Activated naive CD8-positive, alpha-beta T cell treated with anti-CD3 and anti-CD28 coated beads, Interleukin-2, amount 10 ng/mL, durations not matched to agents 7 days and 5 days (primary cell): Measurements from ENCODE around the gene RPS8. TPM values are rescaled to one million over a fixed set of nuclear protein-coding genes. Genes with fewer than 3 reads are reported as not detected.
"Not testable (repeated sequence)": the region's sequence is repeated elsewhere in the genome, so short reads cannot be mapped to it uniquely, and the experiment has no call there.

Experiments used
- ATAC-seq: fragments of 150-1000 bp; cut with Tn5 transposase; one replicate; pipeline ENCODE4 v1.10.0; 2021; ENCODE audit warnings: low read depth, moderate library complexity
- POLR2A ChIA-PET: fragments of 350-600 bp; sonication (Branson Sonifier 250); formaldehyde crosslinking; loops from one replicate; lab custom pipeline; 2021; ENCODE audit warnings: antibody characterized with exemption; lab: Charles Lee
- DNase-seq: peaks from one replicate; pipeline ENCODE4 v3.0.0; 2021
- H3K27ac Mint-ChIP-seq: one replicate; pipeline ENCODE4 v1.8.0; 2022; ENCODE audit warnings: mild to moderate bottlenecking, mixed read lengths
- H3K27me3 Mint-ChIP-seq: one replicate; pipeline ENCODE4 v1.8.0; 2022; ENCODE audit warnings: mild to moderate bottlenecking, moderate library complexity, mixed read lengths
- H3K36me3 Mint-ChIP-seq: one replicate; pipeline ENCODE4 v1.8.0; 2021; ENCODE audit warnings: mild to moderate bottlenecking, mixed read lengths
- H3K4me1 Mint-ChIP-seq: one replicate; pipeline ENCODE4 v1.8.0; 2021; ENCODE audit warnings: mixed read lengths
- H3K4me3 Mint-ChIP-seq: one replicate; pipeline ENCODE4 v1.8.0; 2022; ENCODE audit warnings: mild to moderate bottlenecking, moderate library complexity, mixed read lengths
- H3K9me3 Mint-ChIP-seq: one replicate; pipeline ENCODE4 v1.8.0; 2021; ENCODE audit warnings: mixed read lengths
- total RNA-seq, 2 experiments: library from RNA; stranded (reverse); gene quantifications; one replicate each; pipeline ENCODE4 v1.2.3, GENCODE V29; 2021

RPS8 gene
- 1,000 to 10,000 TPM; 1,522 to 1,548 TPM for total RNA-seq

DNA sequence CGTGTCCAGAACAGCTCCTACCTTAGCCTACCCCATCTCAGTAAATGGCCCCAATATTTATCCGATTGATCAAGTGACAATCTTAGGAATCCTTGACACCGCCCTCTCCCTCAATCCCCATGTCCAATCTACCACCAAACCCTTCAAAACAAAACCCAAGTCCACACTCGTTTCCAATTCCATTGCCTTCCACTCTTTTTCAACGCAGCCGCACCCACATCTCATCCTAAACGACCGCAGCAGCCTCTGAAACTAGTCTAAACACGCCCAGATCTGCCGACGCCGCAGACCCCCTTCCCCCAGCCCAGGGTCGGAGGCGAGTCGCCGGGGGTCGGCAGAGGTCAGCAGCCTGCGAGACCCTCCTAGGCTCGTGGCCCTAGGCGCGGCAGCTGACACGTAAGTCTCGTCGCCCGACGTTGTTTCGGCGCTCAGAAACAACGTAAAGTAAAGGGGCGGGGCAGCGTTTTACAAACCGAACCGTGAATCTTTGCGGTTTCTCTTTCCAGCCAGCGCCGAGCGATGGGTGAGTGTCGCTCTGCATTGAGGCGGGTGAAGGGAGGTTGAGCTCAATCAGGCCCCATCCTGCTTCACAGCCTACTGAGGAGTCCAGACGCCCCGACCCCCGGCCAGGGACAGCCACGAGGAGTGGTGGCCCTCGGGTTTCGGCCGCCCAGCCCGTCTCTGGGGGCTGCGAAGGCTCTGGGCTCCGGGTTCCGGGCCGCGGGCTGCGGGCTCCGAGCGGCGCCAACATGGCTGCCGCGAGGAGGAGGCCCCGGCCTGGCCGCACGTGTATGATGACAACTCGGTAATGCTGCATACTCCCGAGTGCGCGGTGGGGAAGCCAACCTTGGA is at the start of gene RPS8:
Gene RPS8 (plus strand): TSS at position 463 of the 852 bp plus-strand sequence. CDS start 57 bp downstream, at position 520.
- no peaks in the 10 kb centered on the region for H3K27me3 Mint-ChIP-seq

DNA sequence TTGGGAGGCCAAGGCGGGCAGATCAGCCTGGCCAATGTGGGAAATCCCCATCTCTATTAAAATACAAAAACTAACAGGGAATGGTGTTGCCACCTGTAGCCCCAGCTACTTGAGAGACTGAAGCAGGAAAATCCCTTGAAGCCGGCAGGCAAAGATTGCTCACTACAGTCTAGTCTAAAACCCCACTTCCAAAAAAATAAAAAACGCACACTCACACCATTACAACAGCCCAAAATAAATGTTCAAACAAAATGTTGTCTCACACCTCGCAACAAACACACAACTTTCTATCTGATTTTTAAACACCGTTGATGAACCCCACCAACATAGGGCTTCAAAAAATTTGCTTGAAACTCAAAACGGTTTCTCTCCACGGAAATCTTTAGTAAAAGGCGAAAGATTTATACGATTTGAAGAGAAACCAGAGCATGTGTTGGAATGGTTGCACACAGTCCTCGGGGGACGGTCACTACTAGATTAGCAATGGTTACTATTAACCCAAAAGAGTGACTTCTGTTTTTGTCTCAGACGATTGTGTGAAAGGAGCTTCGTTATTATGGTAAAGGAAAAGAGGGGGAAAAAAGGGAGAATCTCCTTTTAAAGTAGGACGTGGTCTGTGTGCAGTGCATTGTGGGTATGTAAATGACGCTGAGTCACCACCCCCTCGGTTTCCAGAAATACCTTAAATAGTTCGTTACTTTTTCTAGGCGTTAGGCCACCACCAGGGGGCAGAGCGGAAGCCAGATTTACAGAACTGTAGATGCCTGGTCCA is 44.4 kb upstream of the RPS8 start, which contains the start of gene RNU5D-1:
Gene RNU5D-1 (minus strand): TSS at position 430 of the 772 bp plus-strand sequence.
- Mint-ChIP-seq H3K36me3 (no peaks in the 10 kb centered on the region), H3K27me3 (no peaks in the 10 kb centered on the region), H3K27ac (peak within 1 kb of the TSS; percentile 99), H3K4me3 (peak within 1 kb of the TSS; percentile 80), H3K4me1 (peaks cover 33% of the 10 kb centered on the region), H3K9me3 (no peaks in the 10 kb centered on the region)
- ATAC-seq = peak; percentile 84
- peak; percentile 91 for DNase-seq
- POLR2A ChIA-PET = interaction anchor here (0.6 to 8.1 kb wide), 45 partner anchors 11 to 955 kb away, joined by 3 to 500 read pairs (median 8); partner anchors contain the start of genes BEST4, BTBD19, DYNLT4 and GPBP1L1

More for the DNA sequence above, at the start of gene RPS8:
- POLR2A ChIA-PET = interaction anchor here (1.0 to 4.9 kb wide), 27 partner anchors 9 to 911 kb away, joined by 3 to 65 read pairs (median 13); partner anchors contain the start of genes ARMH1, BEST4, BTBD19 and DYNLT4
- Mint-ChIP-seq H3K27ac (peak within 1 kb of the TSS; percentile 96), H3K9me3 (no peaks in the 10 kb centered on the region), H3K4me1 (peaks cover 24% of the 10 kb centered on the region), H3K4me3 (peak within 1 kb of the TSS; percentile 91), H3K36me3 (peaks cover 35% of the 10 kb centered on the region)
- ATAC-seq = peak; percentile 80
- peak; percentile 86 for DNase-seq

DNA sequence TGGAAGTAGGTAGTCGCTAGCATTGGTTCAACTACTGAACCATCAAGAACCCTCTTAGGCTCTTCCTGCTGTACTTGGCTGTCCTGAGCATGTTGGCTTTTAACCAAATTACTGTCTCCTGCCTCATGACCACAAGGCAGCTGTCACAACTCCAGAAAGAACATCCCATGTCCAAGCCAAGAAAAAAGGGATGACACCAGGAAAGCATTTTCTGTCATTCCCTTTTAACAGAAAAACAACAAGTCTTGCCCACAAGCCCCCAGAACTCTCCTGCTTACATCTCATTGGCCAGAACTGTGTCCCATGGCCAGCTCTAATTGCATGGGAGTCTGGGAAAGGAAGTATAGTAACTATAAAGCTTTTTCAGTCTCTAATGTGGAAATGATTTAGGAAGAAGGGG is 42.0 kb upstream of the RPS8 start:
- DNase-seq (no peak), ATAC-seq (no peak)
- Mint-ChIP-seq H3K4me1 (peaks cover 21% of the 10 kb centered on the region), H3K9me3 (no peaks in the 10 kb centered on the region), H3K36me3 (no peaks in the 10 kb centered on the region), H3K4me3 (no peak overlapping the region), H3K27ac (no peak overlapping the region), H3K27me3 (no peaks in the 10 kb centered on the region)
- POLR2A ChIA-PET = interaction anchor here (1.1 to 8.1 kb wide), 6 partner anchors 9 to 87 kb away, joined by 3 to 500 read pairs (median 74); partner anchors contain the start of genes BTBD19, DYNLT4 and KIF2C

DNA sequence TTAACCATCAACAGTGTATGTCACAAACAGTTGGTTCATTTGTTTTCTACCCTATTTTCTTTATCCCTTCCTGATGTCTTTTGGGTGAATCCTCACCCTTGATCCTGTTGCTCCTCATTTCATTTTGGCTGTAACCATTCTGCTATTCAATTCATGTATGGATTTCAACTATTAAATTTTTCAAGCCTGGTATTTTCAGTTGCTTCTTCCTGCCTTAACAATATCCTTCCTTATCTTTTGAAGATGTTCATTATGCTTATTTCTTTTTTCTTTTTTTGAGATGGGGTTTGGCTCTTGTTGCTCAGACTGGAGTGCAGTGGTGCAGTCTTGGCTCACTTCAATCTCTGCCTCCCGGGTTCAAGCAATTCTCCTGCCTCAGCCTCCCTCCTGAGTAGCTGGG is 41.6 kb upstream of the RPS8 start:
- ATAC-seq (no peak), DNase-seq (no peak)
- no peak overlapping the region for H3K4me3 Mint-ChIP-seq
- no peaks in the 10 kb centered on the region for H3K36me3 Mint-ChIP-seq
- no peaks in the 10 kb centered on the region for H3K27me3 Mint-ChIP-seq
- no peak overlapping the region for H3K27ac Mint-ChIP-seq
- peaks cover 21% of the 10 kb centered on the region for H3K4me1 Mint-ChIP-seq
- POLR2A ChIA-PET = interaction anchor here (1.1 to 8.1 kb wide), 4 partner anchors 14 to 86 kb away, joined by 3 to 500 read pairs (median 66); no protein-coding TSS in a partner anchor
- no peaks in the 10 kb centered on the region for H3K9me3 Mint-ChIP-seq

DNA sequence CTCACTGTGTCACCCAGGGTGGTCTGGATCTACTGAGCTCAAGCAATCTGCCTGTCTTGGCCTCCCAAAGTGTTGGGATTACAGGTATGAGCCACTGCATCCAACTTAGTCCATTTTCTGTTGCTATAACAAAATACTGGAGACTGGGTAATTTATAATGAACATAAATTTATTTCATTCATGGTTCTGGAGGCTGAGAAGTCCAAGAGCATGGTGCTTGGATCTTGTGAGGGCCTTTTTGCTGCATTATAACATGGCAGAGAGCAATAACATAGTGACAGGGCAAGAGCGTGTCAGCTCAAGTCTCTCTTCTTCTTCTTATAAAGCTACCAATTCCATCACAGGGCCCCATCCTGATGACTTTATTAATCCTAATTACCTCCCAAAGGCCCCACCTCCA is 39.3 kb upstream of the RPS8 start:
- H3K27me3 Mint-ChIP-seq = no peaks in the 10 kb centered on the region
- DNase-seq (no peak), ATAC-seq (no peak)
- H3K4me3 Mint-ChIP-seq = no peak overlapping the region
- no peak overlapping the region for H3K27ac Mint-ChIP-seq
- peaks cover 21% of the 10 kb centered on the region for H3K4me1 Mint-ChIP-seq
- POLR2A ChIA-PET = interaction anchor here (1.0 to 8.1 kb wide), 2 partner anchors 16 to 49 kb away, joined by 3 to 500 read pairs; no protein-coding TSS in a partner anchor
- H3K36me3 Mint-ChIP-seq = peaks cover 8% of the 10 kb centered on the region
- no peaks in the 10 kb centered on the region for H3K9me3 Mint-ChIP-seq

DNA sequence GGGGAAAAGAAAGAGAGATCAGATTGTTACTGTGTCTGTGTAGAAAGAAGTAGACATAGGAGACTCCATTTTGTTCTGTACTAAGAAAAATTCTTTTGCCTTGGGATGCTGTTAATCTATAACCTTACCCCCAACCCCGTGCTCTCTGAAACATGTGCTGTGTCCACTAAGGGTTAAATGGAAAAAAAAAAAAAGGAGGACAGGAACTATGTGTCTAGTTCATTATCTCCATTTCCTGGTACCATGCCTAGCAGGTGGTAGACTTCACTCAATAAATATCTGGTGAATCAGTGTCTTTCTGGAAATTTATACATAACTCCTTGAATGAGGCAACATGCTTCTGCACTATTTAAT is 36.4 kb upstream of the RPS8 start:
- Mint-ChIP-seq H3K4me1 (peaks cover 26% of the 10 kb centered on the region), H3K4me3 (peak overlapping the region; percentile 98), H3K36me3 (peaks cover 15% of the 10 kb centered on the region), H3K27ac (peak overlapping the region; percentile 91)
- POLR2A ChIA-PET = interaction anchor here (0.6 to 6.5 kb wide), 2 partner anchors 8 to 17 kb away, joined by 5 to 73 read pairs; partner anchors contain the start of gene RNU5D-1
- not testable (repeated sequence) for H3K9me3 Mint-ChIP-seq, H3K27me3 Mint-ChIP-seq, ATAC-seq, DNase-seq

DNA sequence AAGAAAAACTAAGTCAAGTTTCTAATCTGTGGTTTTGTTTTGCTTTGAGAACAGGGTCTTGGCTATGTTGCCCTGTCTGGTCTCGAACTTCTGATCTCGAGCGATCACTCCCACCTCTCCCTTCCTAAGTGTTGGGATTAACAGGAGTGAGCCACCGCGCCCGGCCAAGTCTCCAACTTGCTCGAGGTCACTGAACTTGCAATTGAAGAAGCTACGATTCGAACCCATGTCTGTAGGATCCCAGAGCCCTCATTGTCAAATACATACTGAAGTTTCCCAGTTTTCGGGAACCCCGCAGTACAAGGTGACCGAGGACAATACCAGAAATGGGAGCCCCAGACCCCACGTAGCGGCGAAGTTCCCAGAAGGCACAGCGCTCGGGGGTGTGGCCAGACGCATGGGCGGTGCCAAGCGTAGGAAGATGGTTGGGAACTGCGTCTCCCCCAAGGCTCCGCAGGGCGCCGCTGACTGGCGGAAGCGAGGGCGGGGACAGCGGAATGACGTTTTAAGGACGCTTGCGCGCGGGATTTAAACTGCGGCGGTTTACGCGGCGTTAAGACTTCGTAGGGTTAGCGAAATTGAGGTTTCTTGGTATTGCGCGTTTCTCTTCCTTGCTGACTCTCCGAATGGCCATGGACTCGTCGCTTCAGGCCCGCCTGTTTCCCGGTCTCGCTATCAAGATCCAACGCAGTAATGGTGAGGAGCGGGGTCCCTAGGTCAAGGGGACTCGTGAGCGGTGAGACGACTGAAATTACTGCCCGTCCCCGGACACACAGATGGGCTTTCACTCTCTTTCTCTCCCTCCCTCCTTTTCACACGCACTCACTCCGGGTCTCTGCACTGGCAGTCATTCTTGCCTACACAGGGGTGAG is 35.8 kb upstream of the RPS8 start, which contains the start of gene KIF2C:
Gene KIF2C (plus strand): TSS at position 531 of the 872 bp plus-strand sequence. CDS start 96 bp downstream, at position 627.
- ATAC-seq (peak; percentile 99), DNase-seq (peak; percentile 97)
- POLR2A ChIA-PET = interaction anchor here (0.6 to 6.5 kb wide), 7 partner anchors 9 to 80 kb away, joined by 3 to 73 read pairs (median 5); partner anchors contain the start of genes RNU5D-1 and RPS8
- H3K4me3 Mint-ChIP-seq = peak within 1 kb of the TSS; percentile 98
- H3K36me3 Mint-ChIP-seq = peaks cover 20% of the 10 kb centered on the region
- H3K4me1 Mint-ChIP-seq = peaks cover 33% of the 10 kb centered on the region
- H3K9me3 Mint-ChIP-seq = no peaks in the 10 kb centered on the region
- H3K27me3 Mint-ChIP-seq = no peaks in the 10 kb centered on the region
- peak within 1 kb of the TSS; percentile 91 for H3K27ac Mint-ChIP-seq

DNA sequence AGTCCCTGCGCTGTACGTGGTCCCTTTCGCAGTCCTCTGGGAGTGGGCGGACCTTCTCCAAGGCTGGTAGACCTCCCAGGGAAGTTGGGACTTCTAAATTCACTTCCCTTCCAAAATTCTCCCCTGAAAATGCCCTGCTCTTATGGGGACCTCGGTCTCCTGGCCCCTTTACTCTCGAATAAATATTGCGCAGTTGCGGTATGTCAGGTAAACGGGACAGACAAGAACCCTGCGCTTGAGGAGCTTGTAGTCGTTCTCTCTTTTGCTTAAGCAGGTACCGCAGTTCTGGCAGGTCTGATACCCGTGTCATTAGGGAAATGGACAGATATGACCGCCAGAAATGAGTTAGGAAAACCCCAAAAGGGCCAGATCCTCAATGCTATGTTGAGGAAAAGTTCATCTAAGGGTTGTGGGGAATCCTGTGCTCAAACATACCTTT is 35.1 kb upstream of the RPS8 start:
- no peaks in the 10 kb centered on the region for H3K27me3 Mint-ChIP-seq
- DNase-seq = no peak
- peak overlapping the region; percentile 91 for H3K27ac Mint-ChIP-seq
- peaks cover 35% of the 10 kb centered on the region for H3K4me1 Mint-ChIP-seq
- ATAC-seq = no peak
- peaks cover 23% of the 10 kb centered on the region for H3K36me3 Mint-ChIP-seq
- POLR2A ChIA-PET = interaction anchor here (0.7 to 6.5 kb wide), 8 partner anchors 9 to 562 kb away, joined by 3 to 73 read pairs (median 4); partner anchors contain the start of genes RNU5D-1 and RPS8
- no peaks in the 10 kb centered on the region for H3K9me3 Mint-ChIP-seq
- peak overlapping the region; percentile 98 for H3K4me3 Mint-ChIP-seq

DNA sequence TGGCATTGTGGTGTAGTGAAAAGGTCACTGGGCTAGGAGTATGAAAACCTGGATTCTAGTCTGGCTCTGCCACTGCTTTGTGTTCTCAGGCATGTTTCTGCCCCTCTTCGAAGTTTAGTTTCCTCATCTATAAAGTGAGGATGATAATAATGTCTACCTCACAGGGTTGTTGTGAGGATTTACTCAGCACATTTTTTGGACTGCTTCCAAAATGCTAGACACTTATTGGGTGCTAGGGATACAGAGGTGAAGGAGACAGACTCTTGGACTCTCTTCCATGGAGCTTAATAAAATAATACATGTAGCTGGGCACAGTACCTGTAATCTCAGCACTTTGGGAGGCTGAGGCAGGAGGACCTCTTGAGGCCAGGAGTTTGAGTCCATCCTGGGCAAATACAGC is 32.1 kb upstream of the RPS8 start:
- peaks cover 42% of the 10 kb centered on the region for H3K4me1 Mint-ChIP-seq
- H3K27ac Mint-ChIP-seq = no peak overlapping the region
- no peak for ATAC-seq
- no peak for DNase-seq
- peaks cover 32% of the 10 kb centered on the region for H3K36me3 Mint-ChIP-seq
- H3K9me3 Mint-ChIP-seq = no peaks in the 10 kb centered on the region
- H3K4me3 Mint-ChIP-seq = peak overlapping the region; percentile 9
- H3K27me3 Mint-ChIP-seq = no peaks in the 10 kb centered on the region
- POLR2A ChIA-PET = interaction anchor here (0.6 to 6.5 kb wide), 6 partner anchors 12 to 76 kb away, joined by 3 to 73 read pairs (median 7); partner anchors contain the start of genes PLK3, RNU5D-1 and RPS8

DNA sequence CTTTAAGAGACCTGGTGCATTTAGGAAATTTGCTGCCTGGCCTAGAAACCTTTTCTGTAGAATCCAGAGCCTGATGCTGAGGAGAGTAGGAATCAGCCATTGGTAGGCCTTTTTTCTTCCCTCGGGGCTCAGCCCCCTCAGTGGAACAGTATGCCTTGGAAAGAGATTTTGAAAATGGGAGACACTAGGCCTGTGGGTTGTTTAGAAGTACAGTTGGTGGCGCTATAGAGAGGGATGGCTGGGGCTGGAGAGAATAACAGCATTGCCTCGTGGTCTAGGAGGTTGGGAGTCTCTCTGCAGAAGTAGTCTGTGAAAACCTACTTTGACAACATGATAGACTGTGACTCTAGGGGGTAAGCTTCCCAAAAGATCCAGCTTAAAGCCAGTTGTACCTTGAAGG is 27.5 kb upstream of the RPS8 start:
- peak overlapping the region; percentile 38 for H3K27ac Mint-ChIP-seq
- no peaks in the 10 kb centered on the region for H3K9me3 Mint-ChIP-seq
- peaks cover 26% of the 10 kb centered on the region for H3K4me1 Mint-ChIP-seq
- no peak overlapping the region for H3K4me3 Mint-ChIP-seq
- ATAC-seq = peak; percentile 26
- DNase-seq = no peak
- POLR2A ChIA-PET = interaction anchor here (0.6 to 3.0 kb wide), 6 partner anchors 12 to 563 kb away, joined by 3 to 15 read pairs (median 7); partner anchors contain the start of gene RPS8
- peaks cover 34% of the 10 kb centered on the region for H3K36me3 Mint-ChIP-seq
- no peaks in the 10 kb centered on the region for H3K27me3 Mint-ChIP-seq

DNA sequence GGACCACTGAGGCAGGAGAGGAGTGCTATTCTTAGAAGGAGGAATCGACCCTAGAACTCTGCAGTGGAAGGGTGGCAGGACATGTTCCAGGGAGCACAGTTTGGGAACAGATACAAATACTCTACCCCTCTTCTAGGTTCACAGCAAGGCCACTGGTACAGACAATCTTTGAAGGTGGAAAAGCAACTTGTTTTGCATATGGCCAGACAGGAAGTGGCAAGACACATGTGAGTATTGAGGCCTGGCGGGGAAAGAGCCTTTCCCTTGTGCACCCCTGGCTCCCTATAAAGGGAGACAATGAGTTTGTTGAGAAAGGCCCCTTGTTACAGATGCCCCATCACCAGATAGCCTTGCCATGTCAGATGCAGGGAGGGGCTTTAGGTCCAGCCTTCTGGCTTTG is 17.9 kb upstream of the RPS8 start:
- Mint-ChIP-seq H3K4me1 (peaks cover 16% of the 10 kb centered on the region), H3K9me3 (no peaks in the 10 kb centered on the region), H3K27me3 (no peaks in the 10 kb centered on the region), H3K27ac (peak overlapping the region; percentile 10), H3K4me3 (no peak overlapping the region), H3K36me3 (peaks cover 56% of the 10 kb centered on the region)
- no peak for DNase-seq
- peak; percentile 29 for ATAC-seq
- POLR2A ChIA-PET = interaction anchor here (0.9 to 2.3 kb wide), 3 partner anchors 17 to 26 kb away, joined by 3 to 9 read pairs (median 8); partner anchors contain the start of genes KIF2C, RNU5D-1 and RPS8
